ENCODE measurements around the gene VPS13D.

Gene VPS13D

GRCh38 chr1:12336413-12336812, 106.6 kb downstream of the VPS13D start:
- DNase-seq (ENCODE audit: low spot score): no peak
- TF ChIP-seq, protein P1, sequence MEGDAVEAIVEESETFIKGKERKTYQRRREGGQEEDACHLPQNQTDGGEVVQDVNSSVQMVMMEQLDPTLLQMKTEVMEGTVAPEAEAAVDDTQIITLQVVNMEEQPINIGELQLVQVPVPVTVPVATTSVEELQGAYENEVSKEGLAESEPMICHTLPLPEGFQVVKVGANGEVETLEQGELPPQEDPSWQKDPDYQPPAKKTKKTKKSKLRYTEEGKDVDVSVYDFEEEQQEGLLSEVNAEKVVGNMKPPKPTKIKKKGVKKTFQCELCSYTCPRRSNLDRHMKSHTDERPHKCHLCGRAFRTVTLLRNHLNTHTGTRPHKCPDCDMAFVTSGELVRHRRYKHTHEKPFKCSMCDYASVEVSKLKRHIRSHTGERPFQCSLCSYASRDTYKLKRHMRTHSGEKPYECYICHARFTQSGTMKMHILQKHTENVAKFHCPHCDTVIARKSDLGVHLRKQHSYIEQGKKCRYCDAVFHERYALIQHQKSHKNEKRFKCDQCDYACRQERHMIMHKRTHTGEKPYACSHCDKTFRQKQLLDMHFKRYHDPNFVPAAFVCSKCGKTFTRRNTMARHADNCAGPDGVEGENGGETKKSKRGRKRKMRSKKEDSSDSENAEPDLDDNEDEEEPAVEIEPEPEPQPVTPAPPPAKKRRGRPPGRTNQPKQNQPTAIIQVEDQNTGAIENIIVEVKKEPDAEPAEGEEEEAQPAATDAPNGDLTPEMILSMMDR (IDR thresholded peaks at IDR 0.05; ENCODE audit: borderline replicate concordance, control extremely low read depth, extremely low read depth, insufficient read depth, missing control alignments): no peak
- in situ Hi-C loops (cut with MboI; ENCODE audit: low sequenced_read_pairs, unreplicated experiment): no loop called here

- TF ChIP-seq, protein P1 (IDR thresholded peaks at IDR 0.05; ENCODE audit: borderline replicate concordance, control extremely low read depth, extremely low read depth, insufficient read depth, missing control alignments): no peak
- in situ Hi-C loops (cut with MboI; ENCODE audit: low sequenced_read_pairs, unreplicated experiment): no loop called here
- no peak for DNase-seq (ENCODE audit: low spot score)
Measured at GRCh38 chr1:12338017-12338416, 108.2 kb downstream of the VPS13D start.

DNA sequence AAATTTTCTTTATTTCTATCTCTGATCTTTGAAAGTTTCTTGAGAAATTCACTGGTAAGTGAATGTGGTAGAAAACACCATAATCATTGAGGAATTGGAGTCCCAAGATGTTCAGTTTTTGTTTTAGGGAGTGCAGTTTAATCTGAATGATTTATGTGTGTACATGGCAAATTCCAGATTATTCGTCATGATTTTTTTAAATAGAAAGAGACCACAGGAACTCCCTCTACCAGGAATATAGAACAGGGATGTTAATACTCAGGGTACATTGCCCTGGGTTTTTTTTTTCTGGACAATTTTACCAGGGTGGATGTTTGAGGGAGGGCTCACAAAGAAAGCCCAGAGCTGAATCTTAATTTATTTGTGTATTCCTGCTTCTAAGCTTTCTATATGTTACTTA, 109.0 kb downstream of the VPS13D start:
- in situ Hi-C loops (cut with MboI; ENCODE audit: low sequenced_read_pairs, unreplicated experiment): no loop called here

GRCh38 chr1:12339396-12339795, 109.6 kb downstream of the VPS13D start:
- TF ChIP-seq, protein P1 (IDR thresholded peaks at IDR 0.05; ENCODE audit: borderline replicate concordance, control extremely low read depth, extremely low read depth, insufficient read depth, missing control alignments): no peak
- DNase-seq (ENCODE audit: low spot score): no peak
- in situ Hi-C loops (cut with MboI; ENCODE audit: low sequenced_read_pairs, unreplicated experiment): no loop called here

More for the DNA sequence above, 109.0 kb downstream of the VPS13D start:
- no peak for DNase-seq (ENCODE audit: low spot score)
- TF ChIP-seq, protein P1 (IDR thresholded peaks at IDR 0.05; ENCODE audit: borderline replicate concordance, control extremely low read depth, extremely low read depth, insufficient read depth, missing control alignments): no peak

- in situ Hi-C loops (cut with MboI; ENCODE audit: low sequenced_read_pairs, unreplicated experiment): no loop called here
- DNase-seq (ENCODE audit: low spot score): no peak
- TF ChIP-seq, protein P1 (IDR thresholded peaks at IDR 0.05; ENCODE audit: borderline replicate concordance, control extremely low read depth, extremely low read depth, insufficient read depth, missing control alignments): no peak
Measured at GRCh38 chr1:12339811-12340543, 110.1 kb downstream of the VPS13D start.

- in situ Hi-C loops (cut with MboI; ENCODE audit: low sequenced_read_pairs, unreplicated experiment): no loop called here
- no peak for DNase-seq (ENCODE audit: low spot score)
- TF ChIP-seq, protein P1 (IDR thresholded peaks at IDR 0.05; ENCODE audit: borderline replicate concordance, control extremely low read depth, extremely low read depth, insufficient read depth, missing control alignments): no peak
Measured at GRCh38 chr1:12340544-12340930, 110.7 kb downstream of the VPS13D start.

Measured in GM13976 (cell line).